ENCODE data around the gene PLXNC1. TPM values are rescaled to one million over a fixed set of nuclear protein-coding genes. Genes with fewer than 3 reads are reported as not detected.

Gene PLXNC1
- total RNA-seq, 1 experiment from 2014 or later: 1.3 TPM

- no peak overlapping the region for H3K27ac Mint-ChIP-seq (ENCODE audit: unreplicated experiment)
- H3K36me3 Mint-ChIP-seq (ENCODE audit: insufficient read depth, unreplicated experiment): no peaks in the 10 kb centered on the region
- no peak overlapping the region for H3K4me3 Mint-ChIP-seq (ENCODE audit: low read depth, unreplicated experiment)
Observed at GRCh38 chr12:94183708-94184379, 35.5 kb downstream of the PLXNC1 start.

GRCh38 chr12:94184995-94185719 lies 36.8 kb downstream of the PLXNC1 start:
- H3K27ac Mint-ChIP-seq (ENCODE audit: unreplicated experiment): no peak overlapping the region
- no TSS peak for BruUV-seq (replicated peaks)
- H3K4me3 Mint-ChIP-seq (ENCODE audit: low read depth, unreplicated experiment): no peak overlapping the region
- CTCF ChIA-PET: no interaction called here
- intact Hi-C loops (cut with micrococcal nuclease; ENCODE audit: unreplicated experiment): no loop called here
- no peaks in the 10 kb centered on the region for H3K4me1 Mint-ChIP-seq (ENCODE audit: low read depth, unreplicated experiment)
- DNase-seq: no peak
- H3K27me3 Mint-ChIP-seq (ENCODE audit: unreplicated experiment): peaks cover 15% of the 10 kb centered on the region
- H3K36me3 Mint-ChIP-seq (ENCODE audit: insufficient read depth, unreplicated experiment): no peaks in the 10 kb centered on the region
- TF ChIP-seq, protein P1, sequence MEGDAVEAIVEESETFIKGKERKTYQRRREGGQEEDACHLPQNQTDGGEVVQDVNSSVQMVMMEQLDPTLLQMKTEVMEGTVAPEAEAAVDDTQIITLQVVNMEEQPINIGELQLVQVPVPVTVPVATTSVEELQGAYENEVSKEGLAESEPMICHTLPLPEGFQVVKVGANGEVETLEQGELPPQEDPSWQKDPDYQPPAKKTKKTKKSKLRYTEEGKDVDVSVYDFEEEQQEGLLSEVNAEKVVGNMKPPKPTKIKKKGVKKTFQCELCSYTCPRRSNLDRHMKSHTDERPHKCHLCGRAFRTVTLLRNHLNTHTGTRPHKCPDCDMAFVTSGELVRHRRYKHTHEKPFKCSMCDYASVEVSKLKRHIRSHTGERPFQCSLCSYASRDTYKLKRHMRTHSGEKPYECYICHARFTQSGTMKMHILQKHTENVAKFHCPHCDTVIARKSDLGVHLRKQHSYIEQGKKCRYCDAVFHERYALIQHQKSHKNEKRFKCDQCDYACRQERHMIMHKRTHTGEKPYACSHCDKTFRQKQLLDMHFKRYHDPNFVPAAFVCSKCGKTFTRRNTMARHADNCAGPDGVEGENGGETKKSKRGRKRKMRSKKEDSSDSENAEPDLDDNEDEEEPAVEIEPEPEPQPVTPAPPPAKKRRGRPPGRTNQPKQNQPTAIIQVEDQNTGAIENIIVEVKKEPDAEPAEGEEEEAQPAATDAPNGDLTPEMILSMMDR (IDR thresholded peaks at IDR 0.05; ENCODE audit: unreplicated experiment): no peak
- no peaks in the 10 kb centered on the region for H3K9me3 Mint-ChIP-seq (ENCODE audit: low read depth, unreplicated experiment)

More at GRCh38 chr12:94183708-94184379, 35.5 kb downstream of the PLXNC1 start:
- intact Hi-C loops (cut with micrococcal nuclease; ENCODE audit: unreplicated experiment): no loop called here
- Mint-ChIP-seq H3K9me3 (ENCODE audit: low read depth, unreplicated experiment) (no peaks in the 10 kb centered on the region), H3K27me3 (ENCODE audit: unreplicated experiment) (peaks cover 18% of the 10 kb centered on the region), H3K4me1 (ENCODE audit: low read depth, unreplicated experiment) (no peaks in the 10 kb centered on the region)
- BruUV-seq (replicated peaks): no TSS peak
- DNase-seq: no peak
- CTCF ChIA-PET: interaction anchor here (1.0 kb wide), 1 partner anchor 60 kb away, joined by 3 read pairs; no protein-coding TSS in a partner anchor
- TF ChIP-seq, protein P1 (IDR thresholded peaks at IDR 0.05; ENCODE audit: unreplicated experiment): no peak

GRCh38 chr12:94185801-94186200 lies 37.4 kb downstream of the PLXNC1 start:
- BruUV-seq (replicated peaks): no TSS peak
- DNase-seq: no peak
- intact Hi-C loops (cut with micrococcal nuclease; ENCODE audit: unreplicated experiment): no loop called here
- H3K4me3 Mint-ChIP-seq (ENCODE audit: low read depth, unreplicated experiment): no peak overlapping the region
- no peak overlapping the region for H3K27ac Mint-ChIP-seq (ENCODE audit: unreplicated experiment)
- no peaks in the 10 kb centered on the region for H3K4me1 Mint-ChIP-seq (ENCODE audit: low read depth, unreplicated experiment)
- peaks cover 10% of the 10 kb centered on the region for H3K27me3 Mint-ChIP-seq (ENCODE audit: unreplicated experiment)
- no peaks in the 10 kb centered on the region for H3K36me3 Mint-ChIP-seq (ENCODE audit: insufficient read depth, unreplicated experiment)
- peaks cover 3% of the 10 kb centered on the region for H3K9me3 Mint-ChIP-seq (ENCODE audit: low read depth, unreplicated experiment)
- TF ChIP-seq, protein P1 (IDR thresholded peaks at IDR 0.05; ENCODE audit: unreplicated experiment): no peak
- CTCF ChIA-PET: no interaction called here

DNA sequence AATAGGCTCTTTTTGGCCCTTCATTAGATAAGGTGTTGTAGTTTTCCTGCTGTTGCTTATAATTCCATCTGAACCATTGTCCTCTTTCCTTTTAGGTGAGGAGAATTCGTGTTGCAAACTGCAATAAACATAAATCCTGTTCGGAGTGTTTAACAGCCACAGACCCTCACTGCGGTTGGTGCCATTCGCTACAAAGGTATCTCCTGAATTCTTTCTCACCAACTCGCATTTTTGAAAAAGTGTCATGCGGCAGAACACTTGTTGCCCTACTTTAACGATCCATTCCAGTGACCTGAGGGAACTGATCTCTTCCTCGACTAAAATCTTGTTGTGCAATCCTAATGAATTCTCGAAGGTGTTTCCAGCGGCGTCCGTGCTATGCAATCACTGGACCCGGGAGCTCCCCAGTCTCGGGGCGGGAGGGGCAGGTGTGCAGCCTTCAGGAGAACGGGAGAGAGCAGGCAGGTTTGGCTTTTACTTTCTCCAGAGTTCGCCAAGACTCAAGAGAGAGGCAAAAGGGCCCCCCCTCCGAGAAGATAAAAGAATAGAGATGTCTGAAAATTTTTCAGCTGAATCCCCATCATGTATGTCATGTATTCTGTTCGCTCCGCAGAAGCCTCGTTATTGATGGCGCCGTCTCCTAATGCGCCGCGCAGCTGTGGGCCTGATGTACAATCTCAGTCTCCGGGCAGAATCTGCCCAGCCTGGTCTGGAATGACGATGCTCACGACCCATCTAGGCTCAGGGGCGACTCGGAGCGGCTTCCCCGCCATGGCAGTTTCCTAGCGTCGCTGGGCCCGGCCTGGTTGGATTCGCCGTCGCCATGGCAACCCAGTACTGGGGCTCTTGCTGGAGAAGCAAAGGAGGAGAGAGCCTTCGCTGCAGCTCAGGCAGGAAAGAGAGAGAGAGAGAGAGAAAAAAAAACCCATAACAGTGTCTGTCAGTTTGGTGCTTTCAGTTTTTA lies 38.2 kb downstream of the PLXNC1 start:
- peaks cover 10% of the 10 kb centered on the region for H3K27me3 Mint-ChIP-seq (ENCODE audit: unreplicated experiment)
- no peak overlapping the region for H3K4me3 Mint-ChIP-seq (ENCODE audit: low read depth, unreplicated experiment)
- intact Hi-C loops (cut with micrococcal nuclease; ENCODE audit: unreplicated experiment): no loop called here
- H3K4me1 Mint-ChIP-seq (ENCODE audit: low read depth, unreplicated experiment): no peaks in the 10 kb centered on the region
- H3K36me3 Mint-ChIP-seq (ENCODE audit: insufficient read depth, unreplicated experiment): no peaks in the 10 kb centered on the region
- no peak for DNase-seq
- peaks cover 4% of the 10 kb centered on the region for H3K9me3 Mint-ChIP-seq (ENCODE audit: low read depth, unreplicated experiment)
- H3K27ac Mint-ChIP-seq (ENCODE audit: unreplicated experiment): no peak overlapping the region
- CTCF ChIA-PET: no interaction called here
- TF ChIP-seq, protein P1 (IDR thresholded peaks at IDR 0.05; ENCODE audit: unreplicated experiment): no peak
- no TSS peak for BruUV-seq (replicated peaks)

All from Calu3 (cell line).